ENCODE measurements around the gene INSYN2B. TPM values are rescaled to one million over a fixed set of nuclear protein-coding genes. Genes with fewer than 3 reads are reported as not detected.
A peak's percentile ranks its signal among the peaks of the same experiment; 100 is the strongest.

INSYN2B gene
- polyA plus RNA-seq = under 1 TPM in 2 of 4 donors, not detected in 2; 0.01 to 0.03 TPM
- long read RNA-seq, donor 1 = 0 reads
- long read RNA-seq, donor 2 = 0 reads
- long read RNA-seq, donor 3 = 0 reads
- long read RNA-seq, donor 4 = 0 reads
- long read RNA-seq, donor 5 = 0 reads
- long read RNA-seq, donor 6 = 0 reads
- long read RNA-seq, donor 7 = 0 reads
- long read RNA-seq, donor 8 = 0 reads
- long read RNA-seq, donor 9 = 0 reads
- long read RNA-seq, donor 10 = 0 reads

DNA sequence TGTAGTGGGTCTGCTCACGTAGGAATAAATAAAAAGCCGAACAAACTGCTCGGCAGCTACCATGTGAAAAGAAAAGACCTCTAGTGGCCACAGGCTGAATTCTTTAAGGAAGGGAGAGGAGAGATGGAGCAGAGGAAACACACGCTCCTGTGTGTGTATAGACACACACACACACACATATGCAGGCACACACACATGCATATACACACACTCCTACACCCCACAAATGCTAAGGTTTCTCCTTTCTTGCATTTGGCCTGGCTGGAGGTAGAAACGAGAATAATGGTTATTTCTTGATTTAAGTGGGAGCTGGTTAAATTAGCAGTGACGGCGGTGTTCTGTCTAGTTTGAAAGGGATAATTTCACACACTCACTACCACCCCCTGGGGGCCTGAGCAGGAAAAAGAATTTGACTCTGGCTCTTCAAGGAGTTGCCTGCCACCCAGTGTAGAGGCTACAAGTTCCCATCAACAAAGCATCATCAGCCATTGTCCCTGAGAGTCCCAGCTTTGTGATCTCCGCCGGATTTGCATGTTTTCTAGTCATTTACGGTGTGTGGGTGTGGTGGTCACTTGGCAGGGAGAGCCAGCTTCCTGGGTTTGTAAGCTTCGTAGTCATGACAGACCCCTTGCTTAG, at the start of gene INSYN2B:
TSS of gene INSYN2B (minus strand) at position 78 of the 636 bp plus-strand sequence. CDS start 96,597 bp downstream, outside the sequence.
- no peak for FAIRE-seq
- H3K9me3 ChIP-seq (ENCODE audit: control insufficient read depth in 2 of 2, insufficient read depth in 1 of 2, low read depth in 1 of 2, low read length in 1 of 2) = no peaks in the 10 kb centered on the region
- no peak within 1 kb of the TSS for H3K27ac ChIP-seq (ENCODE audit: low read depth in 1 of 3, low read length in 2 of 3)
- peak; percentile 27 to 66 for DNase-seq
- H3K27me3 ChIP-seq (ENCODE audit: control insufficient read depth in 3 of 3, insufficient read depth in 3 of 3, low read length in 3 of 3) = no peaks in the 10 kb centered on the region
- H3K36me3 ChIP-seq (ENCODE audit: control insufficient read depth in 3 of 3, insufficient read depth in 2 of 3, low read depth in 1 of 3, low read length in 3 of 3) = no peaks in the 10 kb centered on the region
- H3K4me3 ChIP-seq (ENCODE audit: low read depth in 1 of 3, low read length in 3 of 3) = no peak within 1 kb of the TSS
- WGBS, 3 donors = 20 to 30% (median 22%) methylated on average over 11 of the region's 11 CpGs
- H3K4me1 ChIP-seq (ENCODE audit: control insufficient read depth in 3 of 3, insufficient read depth in 2 of 3, low read depth in 1 of 3, low read length in 2 of 3) = no peaks in the 10 kb centered on the region

DNA sequence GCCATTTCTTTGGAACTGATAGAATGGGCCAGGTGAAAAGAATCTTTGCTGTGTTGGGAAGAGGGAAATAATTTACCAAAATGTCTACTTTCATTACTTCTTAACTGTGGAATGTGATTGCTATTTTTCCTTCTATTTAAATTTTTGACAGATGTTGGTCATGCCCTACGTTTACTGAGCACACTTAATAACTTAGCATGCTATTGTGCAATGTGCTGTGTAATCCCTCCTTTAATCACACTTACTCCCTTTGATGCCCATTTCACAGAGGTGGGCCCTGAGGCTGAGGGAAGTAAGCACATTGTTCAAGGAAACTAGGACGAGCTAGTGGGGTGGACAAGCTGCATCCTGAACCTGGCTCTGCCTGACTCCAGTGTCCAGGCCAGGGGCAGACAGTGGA, 47.8 kb upstream of the INSYN2B start:
- 44 to 67% (median 49%) methylated on average over 2 of the region's 2 CpGs for WGBS, 3 donors
- H3K27ac ChIP-seq (ENCODE audit: low read depth in 1 of 3, low read length in 2 of 3) = no peak overlapping the region
- H3K27me3 ChIP-seq (ENCODE audit: control insufficient read depth in 3 of 3, insufficient read depth in 3 of 3, low read length in 3 of 3) = no peaks in the 10 kb centered on the region
- H3K4me1 ChIP-seq (ENCODE audit: control insufficient read depth in 3 of 3, insufficient read depth in 2 of 3, low read depth in 1 of 3, low read length in 2 of 3) = no peaks in the 10 kb centered on the region
- FAIRE-seq = no peak
- H3K36me3 ChIP-seq (ENCODE audit: control insufficient read depth in 3 of 3, insufficient read depth in 2 of 3, low read depth in 1 of 3, low read length in 3 of 3) = no peaks in the 10 kb centered on the region
- no peak overlapping the region for H3K4me3 ChIP-seq (ENCODE audit: low read depth in 1 of 3, low read length in 3 of 3)
- DNase-seq = no peak
- no peaks in the 10 kb centered on the region for H3K9me3 ChIP-seq (ENCODE audit: control insufficient read depth in 2 of 2, insufficient read depth in 1 of 2, low read depth in 1 of 2, low read length in 1 of 2)

DNA sequence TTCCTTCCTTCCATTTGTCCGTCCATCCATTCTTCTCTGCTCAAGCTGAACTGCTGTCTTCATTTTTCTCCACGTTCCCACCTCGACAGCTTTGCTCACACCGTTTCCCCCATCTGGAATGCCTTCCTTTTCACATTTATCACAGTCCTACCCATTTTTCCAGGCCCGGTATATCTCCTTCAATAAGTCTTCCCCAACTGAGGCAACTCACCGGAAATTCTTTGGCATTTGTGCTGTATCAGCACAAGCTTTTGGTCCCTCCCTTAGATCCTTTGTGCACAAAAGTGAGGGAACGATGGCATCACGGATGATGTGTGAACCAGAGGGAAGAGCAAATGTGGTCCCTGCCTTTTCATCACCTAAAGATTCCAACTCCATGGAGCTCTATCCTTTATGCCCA, 45.6 kb upstream of the INSYN2B start:
- 79 to 89% (median 85%) methylated on average over 8 of the region's 8 CpGs for WGBS, 3 donors

DNA sequence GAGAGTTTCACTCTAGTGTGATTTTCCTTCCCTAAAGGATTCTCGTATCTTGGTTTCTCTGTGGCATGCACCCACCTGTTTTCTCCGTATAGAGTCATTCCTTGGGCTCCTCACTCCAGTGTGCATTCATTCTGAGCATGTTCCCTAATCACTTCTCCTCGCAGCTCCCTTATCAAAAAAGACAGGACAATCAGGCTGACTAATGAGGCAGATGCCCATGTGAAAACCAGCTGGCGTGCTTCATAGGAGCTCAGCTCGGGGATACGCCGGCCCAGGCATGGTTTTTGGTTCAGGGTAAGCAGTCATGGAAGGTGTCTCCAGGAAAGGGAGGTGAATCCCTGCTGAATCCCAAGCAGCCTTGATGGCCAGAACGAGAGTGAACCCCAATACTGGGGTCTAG, 41.2 kb upstream of the INSYN2B start:
- Histone ChIP-seq H3K4me3 (ENCODE audit: low read depth in 1 of 3, low read length in 3 of 3) (no peak overlapping the region), H3K27me3 (ENCODE audit: control insufficient read depth in 3 of 3, insufficient read depth in 3 of 3, low read length in 3 of 3) (no peaks in the 10 kb centered on the region), H3K36me3 (ENCODE audit: control insufficient read depth in 3 of 3, insufficient read depth in 2 of 3, low read depth in 1 of 3, low read length in 3 of 3) (no peaks in the 10 kb centered on the region), H3K9me3 (ENCODE audit: control insufficient read depth in 2 of 2, insufficient read depth in 1 of 2, low read depth in 1 of 2, low read length in 1 of 2) (no peaks in the 10 kb centered on the region), H3K27ac (ENCODE audit: low read depth in 1 of 3, low read length in 2 of 3) (no peak overlapping the region), H3K4me1 (ENCODE audit: control insufficient read depth in 3 of 3, insufficient read depth in 2 of 3, low read depth in 1 of 3, low read length in 2 of 3) (no peaks in the 10 kb centered on the region)
- WGBS, 3 donors = 67 to 78% (median 67%) methylated on average over 8 of the region's 8 CpGs
- no peak for DNase-seq
- no peak for FAIRE-seq

More for the DNA sequence above, 45.6 kb upstream of the INSYN2B start:
- Histone ChIP-seq H3K9me3 (ENCODE audit: control insufficient read depth in 2 of 2, insufficient read depth in 1 of 2, low read depth in 1 of 2, low read length in 1 of 2) (no peaks in the 10 kb centered on the region), H3K36me3 (ENCODE audit: control insufficient read depth in 3 of 3, insufficient read depth in 2 of 3, low read depth in 1 of 3, low read length in 3 of 3) (no peaks in the 10 kb centered on the region), H3K27me3 (ENCODE audit: control insufficient read depth in 3 of 3, insufficient read depth in 3 of 3, low read length in 3 of 3) (no peaks in the 10 kb centered on the region), H3K4me3 (ENCODE audit: low read depth in 1 of 3, low read length in 3 of 3) (no peak overlapping the region), H3K4me1 (ENCODE audit: control insufficient read depth in 3 of 3, insufficient read depth in 2 of 3, low read depth in 1 of 3, low read length in 2 of 3) (no peaks in the 10 kb centered on the region), H3K27ac (ENCODE audit: low read depth in 1 of 3, low read length in 2 of 3) (no peak overlapping the region)
- no peak for FAIRE-seq
- DNase-seq = no peak

DNA sequence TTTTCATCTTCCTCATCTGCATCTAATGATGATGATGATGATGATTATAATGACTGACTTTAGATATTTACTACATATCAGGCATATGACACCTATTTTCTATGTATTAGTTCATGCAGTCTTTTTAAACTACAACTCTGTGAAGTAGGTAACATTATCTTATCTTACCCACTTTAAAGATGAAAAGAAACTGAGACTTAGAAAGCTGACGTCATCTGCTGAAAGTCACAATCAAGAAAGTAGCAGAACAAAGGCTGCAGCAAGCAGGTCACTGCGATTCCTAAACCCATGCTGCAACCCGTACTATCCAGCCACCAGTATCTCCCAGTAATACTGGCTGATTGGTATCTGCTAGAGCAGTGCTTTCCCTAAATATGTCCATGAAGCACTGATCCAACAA, 40.1 kb upstream of the INSYN2B start:
- FAIRE-seq = no peak

DNA sequence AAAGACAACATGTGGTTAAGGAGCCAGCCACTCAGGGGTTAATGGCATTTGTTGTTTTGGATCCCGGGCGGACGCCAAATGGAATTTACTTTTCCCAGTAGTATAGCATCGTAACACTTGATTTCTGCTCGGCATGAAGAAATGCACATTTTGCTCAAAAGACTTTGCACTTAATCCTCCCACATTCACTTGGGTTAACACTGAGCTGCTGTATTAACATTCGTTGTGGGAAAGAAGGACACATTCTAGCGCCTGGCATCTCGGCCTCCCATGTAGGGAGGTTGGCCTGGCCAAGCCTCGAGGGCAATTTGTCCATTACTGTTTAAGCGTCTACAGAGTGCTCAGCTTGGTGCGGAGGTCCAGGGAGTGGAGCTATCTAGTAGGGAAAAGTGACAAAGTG, 32.3 kb upstream of the INSYN2B start:
- Histone ChIP-seq H3K4me3 (ENCODE audit: low read depth in 1 of 3, low read length in 3 of 3) (no peak overlapping the region), H3K27ac (ENCODE audit: low read depth in 1 of 3, low read length in 2 of 3) (no peak overlapping the region), H3K36me3 (ENCODE audit: control insufficient read depth in 3 of 3, insufficient read depth in 2 of 3, low read depth in 1 of 3, low read length in 3 of 3) (no peaks in the 10 kb centered on the region), H3K4me1 (ENCODE audit: control insufficient read depth in 3 of 3, insufficient read depth in 2 of 3, low read depth in 1 of 3, low read length in 2 of 3) (no peaks in the 10 kb centered on the region), H3K9me3 (ENCODE audit: control insufficient read depth in 2 of 2, insufficient read depth in 1 of 2, low read depth in 1 of 2, low read length in 1 of 2) (no peaks in the 10 kb centered on the region), H3K27me3 (ENCODE audit: control insufficient read depth in 3 of 3, insufficient read depth in 3 of 3, low read length in 3 of 3) (no peaks in the 10 kb centered on the region)
- FAIRE-seq (no peak), DNase-seq (no peak)
- 69 to 71% (median 70%) methylated on average over 11 of the region's 11 CpGs for WGBS, 3 donors

More for the DNA sequence above, 40.1 kb upstream of the INSYN2B start:
- DNase-seq = no peak
- WGBS, 3 donors = 38 to 67% (median 44%) methylated on average over 3 of the region's 3 CpGs
- no peaks in the 10 kb centered on the region for H3K27me3 ChIP-seq (ENCODE audit: control insufficient read depth in 3 of 3, insufficient read depth in 3 of 3, low read length in 3 of 3)
- no peak overlapping the region for H3K4me3 ChIP-seq (ENCODE audit: low read depth in 1 of 3, low read length in 3 of 3)
- H3K4me1 ChIP-seq (ENCODE audit: control insufficient read depth in 3 of 3, insufficient read depth in 2 of 3, low read depth in 1 of 3, low read length in 2 of 3) = no peaks in the 10 kb centered on the region
- no peaks in the 10 kb centered on the region for H3K36me3 ChIP-seq (ENCODE audit: control insufficient read depth in 3 of 3, insufficient read depth in 2 of 3, low read depth in 1 of 3, low read length in 3 of 3)
- no peaks in the 10 kb centered on the region for H3K9me3 ChIP-seq (ENCODE audit: control insufficient read depth in 2 of 2, insufficient read depth in 1 of 2, low read depth in 1 of 2, low read length in 1 of 2)
- no peak overlapping the region for H3K27ac ChIP-seq (ENCODE audit: low read depth in 1 of 3, low read length in 2 of 3)

DNA sequence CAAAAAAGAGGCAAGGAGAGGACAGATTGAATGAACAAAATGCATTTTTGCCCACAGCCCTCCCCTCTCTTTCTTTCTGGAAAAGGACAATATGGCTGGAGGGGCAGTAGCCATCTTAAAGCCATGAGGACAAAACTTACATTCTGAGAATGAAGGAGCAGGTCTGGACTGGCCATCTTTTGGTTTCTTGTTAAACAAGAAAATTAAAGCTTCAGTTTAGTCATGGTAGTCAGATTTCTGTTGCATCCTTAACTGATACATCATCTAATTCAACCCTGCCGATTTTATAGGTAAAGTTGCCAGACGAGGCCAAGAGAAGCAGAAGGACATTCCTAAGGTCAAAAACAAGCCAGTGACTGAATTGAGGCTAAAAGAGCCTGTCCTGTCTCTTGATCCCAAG, 31.5 kb upstream of the INSYN2B start:
- 47 to 87% (median 73%) methylated on average over 2 of the region's 2 CpGs for WGBS, 3 donors
- Histone ChIP-seq H3K9me3 (ENCODE audit: control insufficient read depth in 2 of 2, insufficient read depth in 1 of 2, low read depth in 1 of 2, low read length in 1 of 2) (no peaks in the 10 kb centered on the region), H3K4me3 (ENCODE audit: low read depth in 1 of 3, low read length in 3 of 3) (no peak overlapping the region), H3K27ac (ENCODE audit: low read depth in 1 of 3, low read length in 2 of 3) (no peak overlapping the region), H3K36me3 (ENCODE audit: control insufficient read depth in 3 of 3, insufficient read depth in 2 of 3, low read depth in 1 of 3, low read length in 3 of 3) (no peaks in the 10 kb centered on the region), H3K4me1 (ENCODE audit: control insufficient read depth in 3 of 3, insufficient read depth in 2 of 3, low read depth in 1 of 3, low read length in 2 of 3) (no peaks in the 10 kb centered on the region), H3K27me3 (ENCODE audit: control insufficient read depth in 3 of 3, insufficient read depth in 3 of 3, low read length in 3 of 3) (no peaks in the 10 kb centered on the region)
- FAIRE-seq (no peak), DNase-seq (no peak)

DNA sequence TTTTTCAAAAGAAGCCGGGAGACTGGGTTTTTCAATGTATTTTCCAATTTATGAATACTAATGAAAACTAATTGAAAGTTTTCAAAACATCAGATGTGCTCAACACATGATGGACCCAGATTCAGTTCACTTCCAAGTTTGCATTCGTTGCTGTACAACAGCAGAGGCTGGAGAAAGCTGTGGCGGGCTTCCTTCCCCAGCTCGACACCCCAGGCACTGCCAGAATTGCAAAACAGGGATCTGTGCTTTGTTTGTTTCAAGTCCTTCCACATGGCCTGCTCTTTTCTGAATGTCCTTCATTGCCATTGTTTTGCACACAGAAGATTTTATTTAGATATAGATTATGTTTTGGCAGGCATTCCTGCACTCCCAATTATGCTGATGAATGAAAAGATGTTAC, 30.3 kb upstream of the INSYN2B start:
- Histone ChIP-seq H3K27ac (ENCODE audit: low read depth in 1 of 3, low read length in 2 of 3) (no peak overlapping the region), H3K4me3 (ENCODE audit: low read depth in 1 of 3, low read length in 3 of 3) (no peak overlapping the region), H3K36me3 (ENCODE audit: control insufficient read depth in 3 of 3, insufficient read depth in 2 of 3, low read depth in 1 of 3, low read length in 3 of 3) (no peaks in the 10 kb centered on the region), H3K4me1 (ENCODE audit: control insufficient read depth in 3 of 3, insufficient read depth in 2 of 3, low read depth in 1 of 3, low read length in 2 of 3) (no peaks in the 10 kb centered on the region), H3K27me3 (ENCODE audit: control insufficient read depth in 3 of 3, insufficient read depth in 3 of 3, low read length in 3 of 3) (no peaks in the 10 kb centered on the region), H3K9me3 (ENCODE audit: control insufficient read depth in 2 of 2, insufficient read depth in 1 of 2, low read depth in 1 of 2, low read length in 1 of 2) (no peaks in the 10 kb centered on the region)
- DNase-seq (no peak), FAIRE-seq (no peak)
- 67 to 78% (median 78%) methylated on average over 4 of the region's 4 CpGs for WGBS, 3 donors

DNA sequence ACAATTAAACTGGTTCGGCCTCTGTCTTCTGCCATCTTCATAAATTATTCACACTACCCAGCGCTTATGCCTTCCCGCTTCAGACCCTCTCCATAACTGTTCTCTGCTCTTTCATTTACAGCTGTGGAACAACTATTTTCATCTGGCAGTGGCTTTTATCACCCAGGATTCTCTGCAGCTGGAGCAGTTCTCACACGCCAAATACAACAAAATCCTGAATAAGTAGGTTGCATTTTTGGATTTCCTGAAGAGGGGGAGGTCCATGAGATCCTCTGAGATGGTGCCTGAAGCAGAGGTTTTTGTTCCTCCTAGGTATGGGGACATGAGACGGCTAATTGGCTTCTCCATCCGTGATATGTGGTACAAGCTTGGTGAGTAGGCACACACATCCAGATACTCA, 28.1 kb upstream of the INSYN2B start:
- 79 to 87% (median 85%) methylated on average over 6 of the region's 6 CpGs for WGBS, 3 donors
- Histone ChIP-seq H3K4me1 (ENCODE audit: control insufficient read depth in 3 of 3, insufficient read depth in 2 of 3, low read depth in 1 of 3, low read length in 2 of 3) (no peaks in the 10 kb centered on the region), H3K36me3 (ENCODE audit: control insufficient read depth in 3 of 3, insufficient read depth in 2 of 3, low read depth in 1 of 3, low read length in 3 of 3) (no peaks in the 10 kb centered on the region), H3K9me3 (ENCODE audit: control insufficient read depth in 2 of 2, insufficient read depth in 1 of 2, low read depth in 1 of 2, low read length in 1 of 2) (no peaks in the 10 kb centered on the region), H3K27me3 (ENCODE audit: control insufficient read depth in 3 of 3, insufficient read depth in 3 of 3, low read length in 3 of 3) (no peaks in the 10 kb centered on the region), H3K27ac (ENCODE audit: low read depth in 1 of 3, low read length in 2 of 3) (no peak overlapping the region), H3K4me3 (ENCODE audit: low read depth in 1 of 3, low read length in 3 of 3) (no peak overlapping the region)
- FAIRE-seq = no peak
- no peak for DNase-seq
